MCF 10A (cell line): Measurements from ENCODE around the gene DLG2. TPM values are rescaled to one million over a fixed set of nuclear protein-coding genes. Genes with fewer than 3 reads are reported as not detected.

ENCODE experiments used
- BruUV-seq: library from RNA; stranded (reverse); fragments of 400-500 nt; replicated peaks from 2 replicates; lab custom pipeline; 2021; lab: Mats Ljungman, UMichigan
- CTCF ChIA-PET: fragments of 300-600 bp; sonication (Branson Sonifier 250); formaldehyde crosslinking; extraction: SDS; loops from one replicate; lab custom pipeline; 2021; ENCODE audit warnings: antibody characterized with exemption, inconsistent platforms; lab: Yijun Ruan, JAX
- POLR2A ChIA-PET: fragments of 300-600, 350-650 bp; sonication (Branson Sonifier 250); formaldehyde crosslinking; extraction: SDS; loops from one replicate; lab custom pipeline; 2020; ENCODE audit warnings: antibody characterized with exemption, inconsistent platforms; lab: Yijun Ruan, JAX
- DNase-seq: peaks from one replicate; pipeline ENCODE4 v3.0.0-alpha.2; 2018; ENCODE audit not compliant: unreplicated experiment
- H3K27ac Mint-ChIP-seq: one replicate; pipeline ENCODE4 v1.8.0; 2022; ENCODE audit warnings: mild to moderate bottlenecking, low read depth, mixed read lengths; ENCODE audit not compliant: unreplicated experiment
- H3K27me3 Mint-ChIP-seq: one replicate; pipeline ENCODE4 v1.8.0; 2022; ENCODE audit warnings: mixed read lengths; ENCODE audit not compliant: insufficient read depth, unreplicated experiment
- H3K36me3 Mint-ChIP-seq: one replicate; pipeline ENCODE4 v1.8.0; 2022; ENCODE audit warnings: mild to moderate bottlenecking, moderate library complexity, mixed read lengths; ENCODE audit not compliant: insufficient read depth, unreplicated experiment
- H3K4me1 Mint-ChIP-seq: one replicate; pipeline ENCODE4 v1.8.0; 2022; ENCODE audit warnings: mixed read lengths; ENCODE audit not compliant: insufficient read depth, unreplicated experiment
- H3K4me3 Mint-ChIP-seq: one replicate; pipeline ENCODE4 v1.8.0; 2022; ENCODE audit warnings: mild to moderate bottlenecking, moderate library complexity, mixed read lengths; ENCODE audit not compliant: unreplicated experiment
- H3K9me3 Mint-ChIP-seq: one replicate; pipeline ENCODE4 v1.8.0; 2022; ENCODE audit warnings: mixed read lengths; ENCODE audit not compliant: unreplicated experiment
- intact Hi-C: fragments of 100-400 bp; cut with micrococcal nuclease; formaldehyde crosslinking; loops from 2 replicates; pipeline ENCODE4 v1.14.1; 2022
- total RNA-seq: library from RNA; stranded (reverse); gene quantifications from 2 replicates; pipeline ENCODE4 v1.2.3, GENCODE V29; 2022
- TF ChIP-seq, protein P1 (sequence below): fragments of 200-600 bp; IDR thresholded peaks from one replicate; pipeline ENCODE4 v1.8.0; 2022; ENCODE audit warnings: antibody characterized with exemption, mild to moderate bottlenecking; ENCODE audit not compliant: unreplicated experiment

DLG2 gene
- total RNA-seq, 1 experiment from 2014 or later = 0.26 TPM

DNA sequence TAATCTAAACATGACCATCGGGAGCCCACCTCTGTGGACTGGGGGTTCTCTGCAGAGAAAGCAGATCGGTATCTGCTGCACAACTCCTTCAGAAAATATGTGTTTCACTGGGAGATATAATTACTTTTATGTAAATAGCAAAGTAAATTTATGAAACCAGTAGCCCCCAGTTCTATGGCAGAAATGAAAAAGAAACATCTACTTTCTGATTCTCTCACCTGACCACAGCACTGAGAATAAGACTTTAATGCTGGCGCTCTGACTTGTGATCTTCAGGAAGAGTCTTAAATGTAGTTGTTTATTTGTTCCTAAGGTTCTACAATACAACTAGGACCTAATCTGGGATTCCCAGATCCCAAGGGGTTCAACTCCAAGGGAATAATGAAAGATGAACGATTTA lies 518.0 kb downstream of the DLG2 start:
- H3K4me1 Mint-ChIP-seq = no peaks in the 10 kb centered on the region
- H3K27ac Mint-ChIP-seq = no peak overlapping the region
- ChIA-PET POLR2A (no interaction called here), CTCF (interaction anchor here (0.5 kb wide), 1 partner anchor 16 kb away, joined by 3 read pairs; no protein-coding TSS in a partner anchor)
- no TSS peak for BruUV-seq
- H3K9me3 Mint-ChIP-seq = no peaks in the 10 kb centered on the region
- H3K27me3 Mint-ChIP-seq = peaks cover 51% of the 10 kb centered on the region
- TF ChIP-seq, protein P1, sequence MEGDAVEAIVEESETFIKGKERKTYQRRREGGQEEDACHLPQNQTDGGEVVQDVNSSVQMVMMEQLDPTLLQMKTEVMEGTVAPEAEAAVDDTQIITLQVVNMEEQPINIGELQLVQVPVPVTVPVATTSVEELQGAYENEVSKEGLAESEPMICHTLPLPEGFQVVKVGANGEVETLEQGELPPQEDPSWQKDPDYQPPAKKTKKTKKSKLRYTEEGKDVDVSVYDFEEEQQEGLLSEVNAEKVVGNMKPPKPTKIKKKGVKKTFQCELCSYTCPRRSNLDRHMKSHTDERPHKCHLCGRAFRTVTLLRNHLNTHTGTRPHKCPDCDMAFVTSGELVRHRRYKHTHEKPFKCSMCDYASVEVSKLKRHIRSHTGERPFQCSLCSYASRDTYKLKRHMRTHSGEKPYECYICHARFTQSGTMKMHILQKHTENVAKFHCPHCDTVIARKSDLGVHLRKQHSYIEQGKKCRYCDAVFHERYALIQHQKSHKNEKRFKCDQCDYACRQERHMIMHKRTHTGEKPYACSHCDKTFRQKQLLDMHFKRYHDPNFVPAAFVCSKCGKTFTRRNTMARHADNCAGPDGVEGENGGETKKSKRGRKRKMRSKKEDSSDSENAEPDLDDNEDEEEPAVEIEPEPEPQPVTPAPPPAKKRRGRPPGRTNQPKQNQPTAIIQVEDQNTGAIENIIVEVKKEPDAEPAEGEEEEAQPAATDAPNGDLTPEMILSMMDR = no peak
- no peak for DNase-seq
- intact Hi-C loops = no loop called here
- no peak overlapping the region for H3K4me3 Mint-ChIP-seq
- H3K36me3 Mint-ChIP-seq = no peaks in the 10 kb centered on the region

DNA sequence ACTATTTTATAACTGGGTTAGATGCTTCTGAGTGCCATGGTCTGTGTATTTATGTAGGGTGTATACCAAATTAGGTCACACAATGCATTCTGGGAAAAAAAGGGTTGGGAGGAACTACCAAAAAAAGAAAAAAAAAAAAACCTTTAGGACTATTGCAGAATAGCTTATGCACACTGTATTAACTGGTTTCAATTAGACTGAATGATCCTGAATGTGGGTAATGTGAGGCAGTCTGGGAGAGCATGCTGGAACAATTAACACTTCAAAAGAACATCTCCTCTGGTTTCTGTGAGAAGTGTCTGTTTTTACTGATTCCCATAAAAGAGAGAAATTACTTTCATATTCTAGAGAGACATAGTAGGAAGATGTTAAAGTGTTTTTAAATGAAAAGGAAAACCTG lies 521.3 kb downstream of the DLG2 start:
- TF ChIP-seq, protein P1 = no peak
- no peaks in the 10 kb centered on the region for H3K9me3 Mint-ChIP-seq
- CTCF ChIA-PET = interaction anchor here (0.7 kb wide), 1 partner anchor 153 kb away, joined by 4 read pairs; no protein-coding TSS in a partner anchor
- H3K27me3 Mint-ChIP-seq = peaks cover 55% of the 10 kb centered on the region
- H3K4me3 Mint-ChIP-seq = no peak overlapping the region
- no peaks in the 10 kb centered on the region for H3K36me3 Mint-ChIP-seq
- DNase-seq = no peak
- H3K4me1 Mint-ChIP-seq = no peaks in the 10 kb centered on the region
- intact Hi-C loops = no loop called here
- no TSS peak for BruUV-seq
- POLR2A ChIA-PET = no interaction called here
- no peak overlapping the region for H3K27ac Mint-ChIP-seq

DNA sequence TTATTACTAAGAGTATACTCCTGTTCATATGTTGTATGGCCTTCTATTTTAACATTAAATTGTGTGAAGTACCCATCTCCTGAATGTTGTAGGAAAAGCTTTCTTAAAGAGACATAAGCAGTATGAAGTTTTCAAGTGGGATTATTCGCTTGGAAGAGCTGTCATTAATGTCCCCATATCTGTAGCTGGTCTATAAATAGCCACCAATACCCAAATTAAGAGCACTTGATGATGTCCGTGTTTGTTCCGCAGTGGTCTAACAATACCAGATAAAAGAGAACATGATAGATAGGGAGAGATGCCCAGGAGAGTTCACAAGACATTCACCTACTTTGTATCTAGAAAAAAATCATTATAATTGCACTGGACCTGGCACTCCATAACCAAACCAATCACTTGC lies 527.6 kb downstream of the DLG2 start:
- POLR2A ChIA-PET = no interaction called here
- BruUV-seq = no TSS peak
- Mint-ChIP-seq H3K36me3 (no peaks in the 10 kb centered on the region), H3K4me3 (no peak overlapping the region), H3K27ac (no peak overlapping the region), H3K27me3 (peaks cover 34% of the 10 kb centered on the region), H3K9me3 (no peaks in the 10 kb centered on the region), H3K4me1 (no peaks in the 10 kb centered on the region)
- TF ChIP-seq, protein P1 = no peak
- intact Hi-C loops = no loop called here
- no peak for DNase-seq
- CTCF ChIA-PET = no interaction called here

DNA sequence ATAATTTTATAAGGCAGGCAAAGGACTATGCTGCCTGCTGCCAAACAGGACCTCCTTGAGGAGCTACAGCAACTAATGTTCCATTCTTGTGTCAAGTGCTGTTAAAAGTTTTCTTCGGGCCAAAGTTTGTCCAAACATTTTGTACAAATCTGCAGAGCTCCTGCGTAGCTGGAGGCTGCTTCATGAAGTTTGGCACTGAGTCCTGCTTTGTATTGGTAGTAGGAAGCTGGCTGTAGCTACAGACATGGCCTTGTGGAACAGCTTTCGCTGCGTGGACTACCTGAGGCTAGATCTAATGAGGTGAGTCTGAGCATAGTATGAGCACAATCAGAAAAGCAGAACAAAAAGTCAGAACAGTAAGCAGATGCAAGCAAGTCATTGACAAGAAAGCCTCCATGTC lies 528.1 kb downstream of the DLG2 start:
- CTCF ChIA-PET = interaction anchor here (0.8 kb wide), 1 partner anchor 16 kb away, joined by 3 read pairs; no protein-coding TSS in a partner anchor
- Mint-ChIP-seq H3K4me3 (no peak overlapping the region), H3K9me3 (no peaks in the 10 kb centered on the region), H3K27ac (no peak overlapping the region), H3K36me3 (no peaks in the 10 kb centered on the region), H3K27me3 (peaks cover 28% of the 10 kb centered on the region), H3K4me1 (no peaks in the 10 kb centered on the region)
- TF ChIP-seq, protein P1 = no peak
- POLR2A ChIA-PET = no interaction called here
- no TSS peak for BruUV-seq
- intact Hi-C loops = no loop called here
- DNase-seq = no peak
